HG02981 (cell line): ENCODE results near the gene SAE1.

Experiments used
- ATAC-seq: cut with Tn5 transposase; IDR thresholded peaks from one replicate; pipeline ENCODE4 v1.9.1; 2021; ENCODE audit warnings: mild to moderate bottlenecking, moderate library complexity; ENCODE audit not compliant: unreplicated experiment

SAE1 gene

DNA sequence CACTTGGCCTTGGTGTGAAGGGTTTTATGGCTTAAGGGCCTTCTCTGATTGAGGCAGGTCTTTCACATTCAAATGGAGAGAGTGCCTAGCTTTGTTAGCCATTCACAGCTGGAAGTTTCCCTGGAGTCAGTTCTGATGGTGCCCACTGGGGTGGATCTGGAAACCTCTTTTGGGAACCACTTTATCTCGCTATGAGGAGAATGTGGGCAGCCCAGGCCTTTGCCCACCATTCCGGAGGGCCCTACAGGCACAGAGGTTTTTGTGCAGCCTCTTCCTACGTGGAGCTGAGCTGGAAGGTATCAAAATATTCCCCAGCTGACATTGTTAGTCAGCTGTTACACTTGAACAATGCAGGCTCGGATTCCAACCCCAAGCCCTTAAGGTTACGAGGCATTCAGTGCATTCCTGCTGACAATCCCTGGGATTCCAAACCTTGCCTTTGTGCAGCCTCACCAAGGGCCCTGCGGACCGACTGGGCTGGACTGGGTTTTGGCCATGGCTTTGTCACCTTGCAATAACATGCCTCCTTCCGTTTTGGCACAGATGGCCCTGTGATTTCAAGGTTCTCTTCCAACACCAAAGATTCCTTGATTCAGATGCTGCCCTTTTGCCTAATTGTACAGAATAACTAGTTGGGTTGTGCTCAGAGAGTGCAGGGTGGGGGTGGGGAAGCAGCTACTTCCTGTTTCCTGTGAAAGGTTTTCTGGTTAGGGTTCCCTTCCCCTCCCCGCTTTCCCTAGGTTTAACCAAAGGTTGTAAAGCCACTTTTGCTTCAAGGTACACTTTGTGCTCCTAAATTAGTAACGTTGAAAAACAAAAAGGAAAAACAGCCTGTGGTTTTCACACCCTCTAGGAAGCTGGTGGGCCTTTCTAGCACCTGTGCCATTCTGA is 27.0 kb downstream of the SAE1 start:
- ATAC-seq: no peak

GRCh38 chr19:47158367-47158791 is 27.7 kb downstream of the SAE1 start:
- ATAC-seq: no peak

DNA sequence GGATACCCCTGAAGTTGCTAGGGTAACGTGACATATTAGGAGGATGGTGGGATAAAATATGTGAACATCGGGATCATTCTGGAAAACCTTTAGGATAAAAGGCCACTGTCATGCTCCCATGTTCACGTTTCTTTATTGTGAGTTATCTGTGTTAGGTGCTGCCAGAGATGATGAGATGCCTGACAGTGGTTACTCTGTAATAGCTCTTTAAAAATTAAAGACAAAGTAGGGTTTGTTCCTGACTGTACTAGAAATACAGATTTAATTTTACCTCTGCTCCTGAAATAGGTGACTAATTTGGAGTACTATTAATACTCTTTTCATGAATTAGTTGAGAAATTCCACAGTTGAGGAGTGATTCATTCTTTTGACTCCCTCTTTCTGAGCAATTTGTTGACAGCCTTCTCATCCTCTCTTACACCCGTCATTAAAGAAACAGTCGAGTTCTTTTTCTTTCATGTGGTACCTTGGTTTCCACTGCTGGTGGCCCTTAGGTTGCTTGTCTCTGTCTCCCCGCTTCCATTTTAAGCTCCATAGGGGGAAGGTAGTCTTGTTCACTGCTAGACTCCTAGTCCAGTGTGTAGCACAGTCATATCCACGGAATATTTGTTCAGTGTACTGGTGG is 28.4 kb downstream of the SAE1 start:
- ATAC-seq: no peak

- ATAC-seq: no peak
Observed at GRCh38 chr19:47161876-47162489, 31.3 kb downstream of the SAE1 start.

DNA sequence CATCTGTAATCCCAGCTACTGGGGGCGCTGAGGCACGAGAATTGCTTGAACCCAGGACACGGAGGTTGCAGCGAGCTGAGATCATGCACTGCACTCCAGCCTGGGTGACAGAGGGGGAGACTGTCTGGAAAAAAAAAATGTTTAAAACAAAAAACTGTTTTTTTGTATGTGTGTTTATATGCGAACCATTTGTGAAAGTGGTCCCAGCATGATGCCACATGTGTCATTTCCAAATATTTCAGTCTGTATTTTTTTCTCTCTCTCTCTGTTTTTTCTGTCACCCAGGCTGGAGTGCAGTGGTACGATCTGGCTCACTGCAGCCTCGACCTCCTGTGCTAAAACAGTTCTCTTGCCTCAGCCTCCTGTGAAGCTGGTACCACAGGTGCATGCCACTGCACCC is 37.4 kb downstream of the SAE1 start:
- no peak for ATAC-seq

- ATAC-seq: no peak
Observed at GRCh38 chr19:47172666-47173455, 42.2 kb downstream of the SAE1 start.

- no peak for ATAC-seq
Observed at GRCh38 chr19:47176071-47176626, 45.5 kb downstream of the SAE1 start.

DNA sequence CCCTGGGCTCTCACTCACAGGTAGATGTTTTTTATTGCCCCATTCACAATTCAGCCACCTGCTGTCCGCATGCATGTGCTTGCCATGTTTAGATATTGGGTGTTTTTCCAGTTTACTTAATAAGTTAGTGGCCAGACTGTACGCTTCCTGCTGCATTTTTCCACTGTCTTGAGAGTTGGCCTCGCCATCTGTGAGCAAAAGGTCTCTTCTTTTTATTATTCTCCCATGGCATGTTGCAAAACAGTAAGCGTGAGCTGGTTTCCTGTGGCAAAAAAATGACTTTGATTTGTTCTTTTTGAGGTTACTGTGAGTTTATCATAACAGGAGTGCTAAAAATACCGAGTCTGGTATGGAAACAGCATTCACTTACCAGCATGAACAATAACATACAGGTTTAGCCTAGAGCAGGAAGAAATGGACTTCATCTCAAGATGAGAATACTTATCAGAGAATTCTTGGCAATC is 46.0 kb downstream of the SAE1 start:
- no peak for ATAC-seq

GRCh38 chr19:47179653-47180310 is 49.1 kb downstream of the SAE1 start:
- ATAC-seq: no peak

- no peak for ATAC-seq
Observed at GRCh38 chr19:47183601-47184000, 53.0 kb downstream of the SAE1 start.

DNA sequence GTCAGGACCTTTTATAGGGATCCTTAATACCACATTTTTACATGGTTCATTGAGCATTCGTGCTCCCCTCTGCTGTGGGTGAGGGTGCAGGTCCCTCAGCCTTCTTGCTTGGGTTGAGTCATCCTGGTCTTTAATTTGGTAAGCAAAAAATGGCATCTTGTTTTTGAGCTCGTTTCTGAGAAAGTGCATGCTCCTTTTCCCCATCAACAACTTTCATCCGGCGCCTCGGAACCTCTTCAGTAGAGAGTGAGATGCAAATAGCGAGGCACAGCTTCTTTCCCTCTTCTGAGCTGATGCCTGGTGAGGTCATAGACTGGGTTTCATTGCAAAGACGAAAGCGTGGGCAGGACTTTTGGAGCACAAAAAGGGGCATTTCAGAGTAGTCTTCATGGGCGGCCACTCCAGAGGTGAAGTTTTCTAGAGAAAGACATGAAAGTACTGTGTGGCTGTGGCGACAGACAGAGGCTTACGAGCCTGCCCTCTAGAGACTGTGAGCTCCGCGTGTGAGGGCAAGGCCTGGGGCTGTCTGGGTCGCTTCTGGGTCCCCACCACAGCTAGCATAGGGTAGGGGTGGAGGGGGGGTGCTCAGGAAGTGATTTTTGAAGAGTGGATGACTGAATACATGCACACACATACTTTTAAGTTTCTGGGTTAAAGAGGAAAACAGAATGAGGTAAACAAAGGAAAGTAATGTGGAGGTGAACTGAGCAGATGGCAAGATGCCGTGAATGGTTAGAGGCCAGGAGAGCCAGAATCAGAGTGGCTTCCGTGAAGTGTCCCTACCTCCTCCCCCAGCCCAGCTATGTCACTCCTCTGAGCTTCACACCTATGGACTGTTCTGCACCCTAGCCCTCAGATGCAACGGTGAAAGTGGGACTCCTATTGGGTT is 56.1 kb downstream of the SAE1 start:
- peak; percentile 73 for ATAC-seq

DNA sequence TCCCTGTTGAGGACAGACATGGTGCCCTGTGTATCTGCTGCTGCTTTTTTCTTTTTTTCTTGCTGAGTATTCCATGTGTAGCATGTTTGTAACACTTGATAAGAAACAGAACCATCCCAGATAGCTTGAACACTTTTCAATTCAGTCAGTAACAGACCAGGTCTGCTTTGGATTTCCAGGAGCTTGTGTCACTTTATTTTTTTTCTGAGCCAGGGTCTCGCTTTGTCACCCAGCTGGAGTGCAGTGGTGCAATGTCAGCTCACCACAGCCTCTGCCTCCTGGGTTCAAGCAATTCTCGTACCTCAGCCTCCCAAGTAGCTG is 56.7 kb downstream of the SAE1 start:
- no peak for ATAC-seq

GRCh38 chr19:47187797-47188196 is 57.2 kb downstream of the SAE1 start:
- no peak for ATAC-seq

- no peak for ATAC-seq
Observed at GRCh38 chr19:47188507-47189033, 57.9 kb downstream of the SAE1 start.

GRCh38 chr19:47190167-47190727 is 59.6 kb downstream of the SAE1 start:
- no peak for ATAC-seq

DNA sequence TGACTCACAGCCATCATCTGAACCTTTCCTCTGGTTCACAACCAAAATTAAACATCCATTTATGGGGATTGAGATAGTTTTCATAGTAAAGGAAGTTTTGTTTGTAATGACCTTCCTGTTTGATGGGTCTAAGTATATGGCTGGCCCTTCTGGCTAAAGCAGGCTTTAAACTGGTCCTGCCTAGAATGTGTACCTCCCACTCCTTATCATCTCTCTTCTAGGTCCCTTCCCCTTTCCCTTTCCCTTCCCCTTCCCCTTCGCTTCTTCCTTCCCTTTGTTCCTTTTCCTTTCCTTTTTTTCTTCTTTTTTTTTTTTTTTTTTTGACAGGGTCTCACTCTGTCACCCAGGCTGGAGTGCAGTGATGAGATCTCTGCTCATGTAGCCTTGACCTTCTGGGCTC is 64.8 kb downstream of the SAE1 start:
- ATAC-seq: no peak

DNA sequence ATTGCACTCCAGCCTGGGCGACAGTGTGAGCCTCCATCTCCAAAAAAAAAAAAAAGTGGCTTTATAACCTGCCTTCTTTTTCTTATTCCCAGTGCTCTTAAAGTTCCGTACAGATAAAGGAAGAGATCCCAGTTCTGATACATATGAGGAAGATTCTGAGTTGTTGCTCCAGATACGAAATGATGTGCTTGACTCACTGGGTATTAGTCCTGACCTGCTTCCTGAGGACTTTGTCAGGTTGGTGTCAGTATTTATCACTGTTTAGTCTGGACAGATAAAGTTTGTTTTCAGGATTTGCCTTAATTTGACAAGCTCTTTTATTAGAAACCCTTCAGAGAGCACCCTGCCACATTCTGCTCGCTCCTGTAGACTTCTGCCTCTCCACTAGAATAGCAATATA is 66.5 kb downstream of the SAE1 start:
- no peak for ATAC-seq

- no peak for ATAC-seq
Observed at GRCh38 chr19:47200530-47200929, 69.9 kb downstream of the SAE1 start.

GRCh38 chr19:47203254-47203653 is 72.6 kb downstream of the SAE1 start:
- ATAC-seq: no peak
